K562 (cell line): Measurements from ENCODE around the gene HPRT1. TPM values are rescaled to one million over a fixed set of nuclear protein-coding genes. Genes with fewer than 3 reads are reported as not detected.
A peak's percentile ranks its signal among the peaks of the same experiment; 100 is the strongest.

Source experiments
- ATAC-seq: fragments of 200-7000 bp; cut with Tn5 transposase; 3 replicates; pipeline ENCODE4 v1.9.1; 2020; ENCODE audit warnings: moderate library complexity
- BruUV-seq: library from RNA; stranded (reverse); fragments of 400-500 nt; replicated peaks from 2 replicates; lab custom pipeline; 2021; lab: Mats Ljungman, UMichigan
- CTCF ChIA-PET: fragments of 300-600 bp; formaldehyde crosslinking; extraction: SDS; loops from one replicate; lab custom pipeline; 2021; ENCODE audit warnings: low intra/inter-chr PET ratio; lab: Yijun Ruan, JAX
- POLR2A ChIA-PET: fragments of 300-600, 350-650 bp; sonication (Branson Sonifier 250); formaldehyde crosslinking; extraction: SDS; loops from one replicate; lab custom pipeline; 2021; ENCODE audit warnings: antibody characterized with exemption, inconsistent platforms; lab: Yijun Ruan, JAX
- DNase-seq, 4 experiments: peaks; one replicate each; pipeline versions ENCODE4 v3.0.0 to v3.0.0-alpha.2; 2011 to 2018; ENCODE audit warnings: low spot score in 3 of 4, mixed read lengths in 3 of 4; ENCODE audit errors: extremely low read depth in 1 of 4
- FAIRE-seq: peaks from 2 replicates; lab custom pipeline; 2011; peaks lifted over from hg19 to GRCh38; lab: Jason Lieb, UNC
- H2AFZ ChIP-seq: 2 replicates; pipeline ENCODE4 v1.6.0; 2011; ENCODE audit warnings: low read depth, low read length, control low read depth, inconsistent platforms
- H3K27ac ChIP-seq: fragments of 200-600 bp; 3 replicates; pipeline ENCODE4 v1.8.0; 2011; ENCODE audit warnings: low read depth, mild to moderate bottlenecking, control low read depth, inconsistent platforms, low read length, moderate library complexity, mixed read lengths; ENCODE audit errors: extremely low read depth
- H3K27me3 ChIP-seq, 2 experiments: fragments of 300-600 bp in 1 of 2; 2 replicates in 1 of 2; 3 replicates in 1 of 2; pipeline versions ENCODE4 v1.6.0 to v1.8.0; 2011; ENCODE audit warnings: inconsistent platforms in 2 of 2, low read length in 2 of 2, mild to moderate bottlenecking in 1 of 2, mixed read lengths in 1 of 2, moderate library complexity in 1 of 2; ENCODE audit not compliant: control insufficient read depth in 2 of 2, insufficient read depth in 2 of 2
- H3K36me3 ChIP-seq: fragments of 300-600 bp; 3 replicates; pipeline ENCODE4 v1.8.0; 2011; ENCODE audit warnings: mild to moderate bottlenecking, low read length, inconsistent platforms; ENCODE audit not compliant: control insufficient read depth, insufficient read depth
- H3K4me1 ChIP-seq, 2 experiments: fragments of 200-600 bp in 1 of 2; replicated peaks in 1 of 2; 2 replicates in 1 of 2; 3 replicates in 1 of 2; pipeline versions ENCODE4 v1.5.1 to v1.8.0; 2011; ENCODE audit warnings: inconsistent platforms in 2 of 2, low read length in 2 of 2, mild to moderate bottlenecking in 1 of 2, mixed read lengths in 1 of 2, moderate library complexity in 1 of 2; ENCODE audit not compliant: control insufficient read depth in 2 of 2, insufficient read depth in 2 of 2
- H3K4me2 ChIP-seq: 2 replicates; pipeline ENCODE4 v1.6.1; 2011; ENCODE audit warnings: low read length, control low read depth, inconsistent platforms, mixed read lengths; ENCODE audit not compliant: insufficient read depth
- H3K4me3 ChIP-seq: fragments of 200-600 bp; sonication (generic), shearing (Covaris generic); 2 replicates; pipeline ENCODE4 v1.5.1; 2016; ENCODE audit warnings: control low read depth, inconsistent platforms
- H3K79me2 ChIP-seq: fragments of 200-600 bp; 3 replicates; pipeline ENCODE4 v1.8.0; 2011; ENCODE audit warnings: low read length, inconsistent platforms; ENCODE audit not compliant: control insufficient read depth, insufficient read depth
- H3K9ac ChIP-seq, 2 experiments: 2 replicates each; pipeline versions ENCODE4 v1.6.0 to v1.6.1; 2011; ENCODE audit warnings: low read depth in 2 of 2, low read length in 2 of 2, control low read depth in 1 of 2, inconsistent platforms in 1 of 2, mild to moderate bottlenecking in 1 of 2, mixed read lengths in 1 of 2; ENCODE audit not compliant: insufficient read depth in 1 of 2
- H3K9me1 ChIP-seq: one replicate; pipeline ENCODE4 v1.6.0; 2011; ENCODE audit warnings: inconsistent platforms, mild to moderate bottlenecking, low read length, moderate library complexity; ENCODE audit not compliant: control insufficient read depth, insufficient read depth
- H3K9me3 ChIP-seq: replicated peaks from 2 replicates; pipeline ENCODE4 v1.5.1; 2011; ENCODE audit warnings: low read depth, low read length, inconsistent platforms; ENCODE audit not compliant: control insufficient read depth, insufficient read depth
- H4K20me1 ChIP-seq: replicated peaks from 2 replicates; pipeline ENCODE4 v1.6.1; 2011; ENCODE audit warnings: low read length, inconsistent platforms, mixed read lengths; ENCODE audit not compliant: control insufficient read depth, insufficient read depth
- GATAD2B ChIP-seq: fragments of 450-650 bp; IDR thresholded peaks from 2 replicates; pipeline ENCODE4 v1.6.1; 2017; ENCODE audit warnings: mild to moderate bottlenecking, borderline replicate concordance
- MEIS2 ChIP-seq: fragments of 450-650 bp; IDR thresholded peaks from 2 replicates; pipeline ENCODE4 v1.6.1; 2014; ENCODE audit warnings: mild to moderate bottlenecking; ENCODE audit not compliant: partially characterized antibody
- NCOA6 ChIP-seq: fragments of 450-650 bp; IDR thresholded peaks from 2 replicates; pipeline ENCODE4 v1.6.1; 2017; ENCODE audit warnings: mild to moderate bottlenecking
- POLR2A ChIP-seq: fragments of 450-650 bp; conservative IDR thresholded peaks from 2 replicates; pipeline ENCODE4 v1.6.1; 2016
- RFX7 ChIP-seq: fragments of 250-450 bp; sonication (Bioruptor Pico); IDR thresholded peaks from 2 replicates; pipeline ENCODE4 v1.5.1; 2021; ENCODE audit warnings: mild to moderate bottlenecking
- SIRT6 ChIP-seq: IDR thresholded peaks from one replicate; pipeline ENCODE4 v1.6.1; 2012; ENCODE audit warnings: low read depth, mild to moderate bottlenecking, control low read depth, inconsistent platforms, low read length, moderate library complexity
- SRSF1 ChIP-seq: fragments of 200-400 bp; formaldehyde crosslinking; IDR thresholded peaks from 2 replicates; pipeline ENCODE4 v1.6.1; 2017; ENCODE audit warnings: mild to moderate bottlenecking, low read depth, low read length, moderate library complexity
- ZKSCAN1 ChIP-seq: fragments of 150-350 bp; IDR thresholded peaks from 2 replicates; pipeline ENCODE4 v1.6.1; 2016; ENCODE audit warnings: low read depth, low read length
- ZNF311 ChIP-seq: fragments of 250-450 bp; sonication (Bioruptor Pico); IDR thresholded peaks from 2 replicates; pipeline ENCODE4 v1.4.0; 2020; ENCODE audit warnings: mild to moderate bottlenecking, moderate library complexity
- ZNF609 ChIP-seq: sonication (generic); formaldehyde crosslinking; IDR thresholded peaks from 2 replicates; pipeline ENCODE4 v1.8.1; 2023; ENCODE audit warnings: missing genetic modification reagents, mild to moderate bottlenecking, borderline replicate concordance
- WGBS: fragments of 100-300 bp; shearing (Covaris generic); methylation state at CpG from one replicate; pipeline ENCODE4 v1.1.6; 2016; ENCODE audit warnings: low coverage, mixed read lengths; ENCODE audit not compliant: insufficient coverage; ENCODE audit errors: missing lambda C conversion rate; 5-methylcytosine and 5-hydroxymethylcytosine counted together
- in situ Hi-C: fragments of 300-500 bp; cut with MboI; formaldehyde crosslinking; loops from 4 replicates; pipeline ENCODE4 v1.15.0; 2018; ENCODE audit warnings: inconsistent platforms, mixed read lengths
- intact Hi-C: fragments of 100-400 bp; cut with micrococcal nuclease; formaldehyde crosslinking; loops from 2 replicates; pipeline ENCODE4 v1.14.2; 2022
- polyA plus RNA-seq, 8 experiments: library from polyadenylated mRNA; depleted of rRNA in 4 of 8; stranded (reverse) in 5 of 8; unstranded in 3 of 8; fragments of >200 nt; fragmentation: Nextera tagmentation in 2 of 8; fragmentation: Illumina TruSeq in 1 of 8; extraction: Ambion mirVana in 2 of 8; extraction: Trizol in 1 of 8; gene quantifications; 2 replicates each; pipeline versions ENCODE4 v1.2.1 to v1.2.3, GENCODE V29; 2011 to 2014; ENCODE audit warnings: inconsistent platforms in 1 of 8, missing spikeins in 1 of 8
- total RNA-seq, 7 experiments: library from RNA; depleted of rRNA in 6 of 7; stranded (reverse); fragments of >200 nt in 6 of 7; fragmentation: Illumina TruSeq in 2 of 7; extraction: Trizol in 2 of 7; gene quantifications; 2 replicates each; pipeline versions ENCODE4 v1.2.1 to v1.2.3, GENCODE V29; 2011 to 2021; ENCODE audit warnings: low replicate concordance in 1 of 7
- TF ChIP-seq, protein P1 (sequence below): fragments of 250-450 bp; sonication (Bioruptor Pico); IDR thresholded peaks from 2 replicates; pipeline ENCODE4 v1.4.0; 2020

HPRT1 gene
- total and polyA plus RNA-seq, 9 of the 15 experiments (the other 6 are each of a cell fraction or from before 2014, with no cell fraction given) = 24.4 to 158 (median 104) TPM

GRCh38 chrX:134529481-134529880 lies 69.5 kb downstream of the HPRT1 start:
- Histone ChIP-seq H3K27me3 (no peaks in the 10 kb centered on the region), H3K79me2 (no peaks in the 10 kb centered on the region), H3K9me1 (peaks cover 2% of the 10 kb centered on the region), H3K4me3 (no peak overlapping the region), H3K9me3 (no peaks in the 10 kb centered on the region), H3K36me3 (no peaks in the 10 kb centered on the region), H3K4me2 (no peak overlapping the region), H4K20me1 (no peaks in the 10 kb centered on the region), H3K9ac (peak overlapping the region in 1 of 2 experiments; percentile 35; a peak in 2 of 4 replicates), H2AFZ (no peak overlapping the region), H3K27ac (no peak overlapping the region), H3K4me1 (peaks cover 0 to 3% of the 10 kb centered on the region in 2 experiments; a peak in 3 of 5 replicates)
- POLR2A ChIA-PET = no interaction called here
- TF ChIP-seq MEIS2 (no peak), GATAD2B (no peak), NCOA6 (no peak), ZNF609 (no peak), ZKSCAN1 (no peak), POLR2A (no peak), RFX7 (CRISPR knock-in tag) (no peak), SIRT6 (no peak), SRSF1 (no peak), ZNF311 (CRISPR knock-in tag) (no peak)
- TF ChIP-seq, protein P1, sequence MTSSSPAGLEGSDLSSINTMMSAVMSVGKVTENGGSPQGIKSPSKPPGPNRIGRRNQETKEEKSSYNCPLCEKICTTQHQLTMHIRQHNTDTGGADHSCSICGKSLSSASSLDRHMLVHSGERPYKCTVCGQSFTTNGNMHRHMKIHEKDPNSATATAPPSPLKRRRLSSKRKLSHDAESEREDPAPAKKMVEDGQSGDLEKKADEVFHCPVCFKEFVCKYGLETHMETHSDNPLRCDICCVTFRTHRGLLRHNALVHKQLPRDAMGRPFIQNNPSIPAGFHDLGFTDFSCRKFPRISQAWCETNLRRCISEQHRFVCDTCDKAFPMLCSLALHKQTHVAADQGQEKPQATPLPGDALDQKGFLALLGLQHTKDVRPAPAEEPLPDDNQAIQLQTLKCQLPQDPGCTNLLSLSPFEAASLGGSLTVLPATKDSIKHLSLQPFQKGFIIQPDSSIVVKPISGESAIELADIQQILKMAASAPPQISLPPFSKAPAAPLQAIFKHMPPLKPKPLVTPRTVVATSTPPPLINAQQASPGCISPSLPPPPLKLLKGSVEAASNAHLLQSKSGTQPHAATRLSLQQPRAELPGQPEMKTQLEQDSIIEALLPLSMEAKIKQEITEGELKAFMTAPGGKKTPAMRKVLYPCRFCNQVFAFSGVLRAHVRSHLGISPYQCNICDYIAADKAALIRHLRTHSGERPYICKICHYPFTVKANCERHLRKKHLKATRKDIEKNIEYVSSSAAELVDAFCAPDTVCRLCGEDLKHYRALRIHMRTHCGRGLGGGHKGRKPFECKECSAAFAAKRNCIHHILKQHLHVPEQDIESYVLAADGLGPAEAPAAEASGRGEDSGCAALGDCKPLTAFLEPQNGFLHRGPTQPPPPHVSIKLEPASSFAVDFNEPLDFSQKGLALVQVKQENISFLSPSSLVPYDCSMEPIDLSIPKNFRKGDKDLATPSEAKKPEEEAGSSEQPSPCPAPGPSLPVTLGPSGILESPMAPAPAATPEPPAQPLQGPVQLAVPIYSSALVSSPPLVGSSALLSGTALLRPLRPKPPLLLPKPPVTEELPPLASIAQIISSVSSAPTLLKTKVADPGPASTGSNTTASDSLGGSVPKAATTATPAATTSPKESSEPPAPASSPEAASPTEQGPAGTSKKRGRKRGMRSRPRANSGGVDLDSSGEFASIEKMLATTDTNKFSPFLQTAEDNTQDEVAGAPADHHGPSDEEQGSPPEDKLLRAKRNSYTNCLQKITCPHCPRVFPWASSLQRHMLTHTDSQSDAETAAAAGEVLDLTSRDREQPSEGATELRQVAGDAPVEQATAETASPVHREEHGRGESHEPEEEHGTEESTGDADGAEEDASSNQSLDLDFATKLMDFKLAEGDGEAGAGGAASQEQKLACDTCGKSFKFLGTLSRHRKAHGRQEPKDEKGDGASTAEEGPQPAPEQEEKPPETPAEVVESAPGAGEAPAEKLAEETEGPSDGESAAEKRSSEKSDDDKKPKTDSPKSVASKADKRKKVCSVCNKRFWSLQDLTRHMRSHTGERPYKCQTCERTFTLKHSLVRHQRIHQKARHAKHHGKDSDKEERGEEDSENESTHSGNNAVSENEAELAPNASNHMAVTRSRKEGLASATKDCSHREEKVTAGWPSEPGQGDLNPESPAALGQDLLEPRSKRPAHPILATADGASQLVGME (CRISPR knock-in tag) = no peak
- no peak for DNase-seq
- in situ Hi-C loops (no loop called here), intact Hi-C loops (no loop called here)
- 61% methylated on average over 6 of the region's 6 CpGs for WGBS
- ATAC-seq = no peak
- FAIRE-seq = no peak
- BruUV-seq = no TSS peak
- CTCF ChIA-PET = no interaction called here
